Suprapubic skin (tissue), 3 donors: ENCODE data around the gene COL7A1.

ENCODE experiments used
- EP300 ChIP-seq: sonication (generic); formaldehyde crosslinking; IDR thresholded peaks from one replicate; pipeline ENCODE4 v1.6.1; 2017; ENCODE audit warnings: antibody characterized with exemption
- TF ChIP-seq, protein P1 (sequence below), 2 donors: fragments of 200-600 bp in 1 of 2; fragments of 450-650 bp in 1 of 2; sonication (generic) in 1 of 2; IDR thresholded peaks; one replicate each; pipeline ENCODE4 v1.5.1; 2016 to 2019; ENCODE audit warnings: antibody characterized with exemption in 2 of 2, mild to moderate bottlenecking in 1 of 2, moderate library complexity in 1 of 2

DNA sequence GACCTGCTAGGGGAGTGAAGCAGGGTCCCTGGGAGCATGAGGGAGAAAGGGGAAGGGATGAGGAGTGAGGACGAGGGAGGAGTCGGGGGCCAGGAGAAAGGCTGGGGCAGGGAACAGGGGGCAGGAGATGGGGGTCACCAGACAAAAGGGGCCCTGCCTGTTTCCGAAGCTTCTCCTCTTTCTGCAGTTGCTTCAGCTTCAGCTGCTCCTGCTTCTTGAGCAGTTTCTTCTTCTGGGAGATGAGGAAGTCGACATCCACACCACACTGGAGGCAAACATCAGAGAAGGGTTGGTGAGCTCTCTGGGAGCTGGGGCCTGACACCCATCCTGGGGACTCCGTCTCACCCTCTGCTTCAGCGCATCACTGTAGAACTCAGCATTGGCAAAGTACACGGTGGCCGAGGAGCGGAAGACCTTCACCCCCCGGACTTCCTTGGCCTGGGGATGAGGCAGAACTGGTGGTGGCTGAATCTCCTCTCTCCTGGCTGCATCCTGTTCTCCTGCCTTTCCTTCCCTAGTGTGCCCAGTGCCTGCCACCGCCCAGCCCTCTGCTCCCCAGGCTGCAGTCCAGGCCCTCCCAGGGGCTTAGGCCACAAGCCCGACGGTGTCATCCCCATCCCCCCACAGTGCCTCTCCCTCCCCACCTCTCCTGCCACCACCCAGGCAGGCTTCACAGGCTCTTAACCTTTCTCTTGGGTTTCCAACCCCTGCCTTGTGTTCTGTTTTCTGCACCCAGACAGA lies 33.3 kb upstream of the COL7A1 start:
- TF ChIP-seq, protein P1, sequence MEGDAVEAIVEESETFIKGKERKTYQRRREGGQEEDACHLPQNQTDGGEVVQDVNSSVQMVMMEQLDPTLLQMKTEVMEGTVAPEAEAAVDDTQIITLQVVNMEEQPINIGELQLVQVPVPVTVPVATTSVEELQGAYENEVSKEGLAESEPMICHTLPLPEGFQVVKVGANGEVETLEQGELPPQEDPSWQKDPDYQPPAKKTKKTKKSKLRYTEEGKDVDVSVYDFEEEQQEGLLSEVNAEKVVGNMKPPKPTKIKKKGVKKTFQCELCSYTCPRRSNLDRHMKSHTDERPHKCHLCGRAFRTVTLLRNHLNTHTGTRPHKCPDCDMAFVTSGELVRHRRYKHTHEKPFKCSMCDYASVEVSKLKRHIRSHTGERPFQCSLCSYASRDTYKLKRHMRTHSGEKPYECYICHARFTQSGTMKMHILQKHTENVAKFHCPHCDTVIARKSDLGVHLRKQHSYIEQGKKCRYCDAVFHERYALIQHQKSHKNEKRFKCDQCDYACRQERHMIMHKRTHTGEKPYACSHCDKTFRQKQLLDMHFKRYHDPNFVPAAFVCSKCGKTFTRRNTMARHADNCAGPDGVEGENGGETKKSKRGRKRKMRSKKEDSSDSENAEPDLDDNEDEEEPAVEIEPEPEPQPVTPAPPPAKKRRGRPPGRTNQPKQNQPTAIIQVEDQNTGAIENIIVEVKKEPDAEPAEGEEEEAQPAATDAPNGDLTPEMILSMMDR (IDR thresholded peaks at IDR 0.05), result no peak
- TF ChIP-seq EP300, result no peak
